HepG2 (cell line): ENCODE data around the gene NUBPL. TPM values are rescaled to one million over a fixed set of nuclear protein-coding genes. Genes with fewer than 3 reads are reported as not detected.

Experiments used
- DBP ChIP-seq: sonication (generic); formaldehyde crosslinking; IDR thresholded peaks from 2 replicates; pipeline ENCODE4 v1.4.0; 2020; ENCODE audit warnings: missing genetic modification reagents; ENCODE audit errors: not compliant biosample characterization
- DPF2 ChIP-seq: sonication (generic); formaldehyde crosslinking; IDR thresholded peaks from 2 replicates; pipeline ENCODE4 v1.4.0; 2020; ENCODE audit warnings: mild to moderate bottlenecking, low read depth, missing genetic modification reagents, borderline replicate concordance
- HNF1A ChIP-seq, 2 experiments: sonication (generic) in 1 of 2; formaldehyde crosslinking in 1 of 2; IDR thresholded peaks; 2 replicates each; pipeline versions ENCODE4 v1.4.0 to v1.6.1; 2016 to 2020; ENCODE audit warnings: borderline replicate concordance in 1 of 2, low read depth in 1 of 2, mild to moderate bottlenecking in 1 of 2, missing genetic modification reagents in 1 of 2
- KAT2B ChIP-seq: fragments of 150-350 bp; IDR thresholded peaks from 2 replicates; pipeline ENCODE4 v1.6.1; 2014; ENCODE audit warnings: low read depth, low read length, borderline replicate concordance
- KDM5B ChIP-seq: sonication (generic); formaldehyde crosslinking; IDR thresholded peaks from 2 replicates; pipeline ENCODE4 v1.4.0; 2020; ENCODE audit warnings: missing genetic modification reagents, mild to moderate bottlenecking, borderline replicate concordance
- NCOA2 ChIP-seq: sonication (generic); formaldehyde crosslinking; IDR thresholded peaks from 2 replicates; pipeline ENCODE4 v1.8.0; 2022; ENCODE audit warnings: inconsistent platforms
- NR1H2 ChIP-seq: sonication (generic); formaldehyde crosslinking; IDR thresholded peaks from 2 replicates; pipeline ENCODE4 v1.8.1; 2022; ENCODE audit warnings: low read depth, missing genetic modification reagents, borderline replicate concordance
- PATZ1 ChIP-seq: sonication (generic); formaldehyde crosslinking; IDR thresholded peaks from 2 replicates; pipeline ENCODE4 v1.4.0; 2020; ENCODE audit warnings: missing genetic modification reagents
- PHB2 ChIP-seq: fragments of 450-650 bp; IDR thresholded peaks from 2 replicates; pipeline ENCODE4 v1.6.1; 2018; ENCODE audit not compliant: partially characterized antibody
- SP4 ChIP-seq: sonication (generic); formaldehyde crosslinking; IDR thresholded peaks from 2 replicates; pipeline ENCODE4 v1.8.1; 2023; ENCODE audit warnings: mild to moderate bottlenecking, missing genetic modification reagents
- ZBTB10 ChIP-seq: sonication (generic); formaldehyde crosslinking; IDR thresholded peaks from 2 replicates; pipeline ENCODE4 v1.4.0; 2020; ENCODE audit warnings: missing genetic modification reagents, borderline replicate concordance
- ZBTB33 ChIP-seq: sonication (generic); formaldehyde crosslinking; IDR thresholded peaks from 2 replicates; pipeline ENCODE4 v1.4.0; 2020; ENCODE audit warnings: missing genetic modification reagents
- ZNF777 ChIP-seq: sonication (generic); formaldehyde crosslinking; IDR thresholded peaks from 2 replicates; pipeline ENCODE4 v1.4.0; 2020; ENCODE audit warnings: missing genetic modification reagents
- polyA plus RNA-seq, 8 experiments: library from polyadenylated mRNA; depleted of rRNA in 3 of 8; stranded (reverse) in 7 of 8; unstranded in 1 of 8; fragments of >200 nt; fragmentation: Illumina TruSeq in 4 of 8; extraction: Trizol in 4 of 8; gene quantifications; 2 replicates each; pipeline versions ENCODE4 v1.2.1 to v1.2.3, GENCODE V29; 2011 to 2016; ENCODE audit warnings: low read depth in 4 of 8, missing spikeins in 1 of 8, mixed read lengths in 1 of 8; ENCODE audit not compliant: insufficient read depth in 1 of 8
- total RNA-seq, 5 experiments: library from RNA; depleted of rRNA; stranded (reverse); fragments of >200 nt; fragmentation: Illumina TruSeq; extraction: Trizol; gene quantifications; 2 replicates each; pipeline ENCODE4 v1.2.3, GENCODE V29; 2016; ENCODE audit warnings: low read depth in 1 of 5

NUBPL gene
- total and polyA plus RNA-seq, 2 of the 13 experiments (the other 11 are each of a cell fraction or from before 2014, with no cell fraction given), result 21.3 to 44.1 TPM

GRCh38 chr14:31529053-31529452 is 32.2 kb upstream of the NUBPL start (continued):
- TF ChIP-seq PATZ1 (CRISPR knock-in tag) (no peak), NCOA2 (CRISPR knock-in tag) (peak; percentile 63; the same call in 1 of the 2 replicates), SP4 (CRISPR knock-in tag) (no peak), KDM5B (CRISPR knock-in tag) (no peak), KAT2B (no peak), DPF2 (CRISPR knock-in tag) (peak; percentile 54; the same call in 1 of the 2 replicates), DBP (no peak), NR1H2 (CRISPR knock-in tag) (no peak), HNF1A (IDR thresholded peaks at IDR 0.05; ENCODE audit: low read depth) (no peak), HNF1A (CRISPR knock-in tag; IDR thresholded peaks at IDR 0.05; ENCODE audit: borderline replicate concordance) (no peak), ZBTB33 (CRISPR knock-in tag) (no peak), PHB2 (no peak), ZBTB10 (CRISPR knock-in tag) (no peak), ZNF777 (CRISPR knock-in tag) (no peak)
